Neural progenitor cell (in vitro differentiated cells): ENCODE data around the gene SPATC1L. TPM values are rescaled to one million over a fixed set of nuclear protein-coding genes. Genes with fewer than 3 reads are reported as not detected.
A peak's percentile ranks its signal among the peaks of the same experiment; 100 is the strongest.

Source experiments
- DNase-seq: peaks from one replicate; pipeline ENCODE4 v3.0.0-alpha.2; 2016; ENCODE audit warnings: low spot score
- H2AFZ ChIP-seq: fragments of 200-600 bp; sonication (generic); replicated peaks from 2 replicates; pipeline ENCODE4 v1.6.1; 2016; ENCODE audit warnings: antibody characterized with exemption
- H3F3A ChIP-seq: fragments of 200-600 bp; sonication (generic); 2 replicates; pipeline ENCODE4 v1.6.1; 2016; ENCODE audit warnings: antibody characterized with exemption, low read depth
- H3K27ac ChIP-seq: fragments of 200-600 bp; sonication (generic); 2 replicates; pipeline ENCODE4 v1.5.1; 2016; ENCODE audit warnings: mild to moderate bottlenecking
- H3K27me3 ChIP-seq: fragments of 200-600 bp; sonication (generic); 2 replicates; pipeline ENCODE4 v1.6.1; 2016; ENCODE audit warnings: mild to moderate bottlenecking, moderate library complexity
- H3K36me3 ChIP-seq: fragments of 200-600 bp; sonication (generic); 2 replicates; pipeline ENCODE4 v1.5.1; 2016
- H3K4me1 ChIP-seq: fragments of 200-600 bp; sonication (generic); 2 replicates; pipeline ENCODE4 v1.6.1; 2016; ENCODE audit warnings: mixed run types
- H3K4me2 ChIP-seq: fragments of 200-600 bp; sonication (generic); 2 replicates; pipeline ENCODE4 v1.6.1; 2016
- H3K4me3 ChIP-seq: fragments of 200-600 bp; sonication (generic); 2 replicates; pipeline ENCODE4 v1.5.1; 2016
- H3K79me2 ChIP-seq: fragments of 200-600 bp; sonication (generic); 2 replicates; pipeline ENCODE4 v1.6.1; 2016; ENCODE audit warnings: low read depth
- H3K9ac ChIP-seq: fragments of 200-600 bp; sonication (generic); 2 replicates; pipeline ENCODE4 v1.6.1; 2016
- H3K9me3 ChIP-seq: fragments of 200-600 bp; sonication (generic); 2 replicates; pipeline ENCODE4 v1.5.1; 2016; ENCODE audit warnings: low read depth
- H4K20me1 ChIP-seq: fragments of 200-600 bp; sonication (generic); 2 replicates; pipeline ENCODE4 v1.6.1; 2016; ENCODE audit warnings: low read depth
- H3K27ac Mint-ChIP-seq: 3 replicates; pipeline ENCODE4 v1.8.0; 2021; ENCODE audit warnings: mixed read lengths
- H3K27me3 Mint-ChIP-seq: 2 replicates; pipeline ENCODE4 v1.8.0; 2022; ENCODE audit warnings: low read depth, mild to moderate bottlenecking, inconsistent platforms, moderate library complexity, mixed read lengths; ENCODE audit not compliant: insufficient read depth
- H3K36me3 Mint-ChIP-seq: 3 replicates; pipeline ENCODE4 v1.8.0; 2021; ENCODE audit warnings: mixed read lengths
- H3K4me1 Mint-ChIP-seq: 3 replicates; pipeline ENCODE4 v1.8.0; 2021; ENCODE audit warnings: mixed read lengths
- H3K4me3 Mint-ChIP-seq: 3 replicates; pipeline ENCODE4 v1.8.0; 2021; ENCODE audit warnings: mild to moderate bottlenecking, moderate library complexity, mixed read lengths
- H3K9me3 Mint-ChIP-seq: 3 replicates; pipeline ENCODE4 v1.8.0; 2020; ENCODE audit warnings: mixed read lengths
- EZH2 ChIP-seq: fragments of 200-600 bp; sonication (generic); IDR thresholded peaks from 2 replicates; pipeline ENCODE4 v1.6.1; 2017; ENCODE audit warnings: antibody characterized with exemption, mild to moderate bottlenecking, moderate library complexity
- EZH2phosphoT487 ChIP-seq: fragments of 200-600 bp; sonication (generic); IDR thresholded peaks from 2 replicates; pipeline ENCODE4 v1.6.1; 2017; ENCODE audit warnings: antibody characterized with exemption
- total RNA-seq: library from RNA; depleted of rRNA; stranded (reverse); fragments of >200 nt; gene quantifications from 2 replicates; pipeline ENCODE4 v1.2.3, GENCODE V29; 2015; ENCODE audit warnings: low replicate concordance
- TF ChIP-seq, protein P1 (sequence below): fragments of 200-600 bp; sonication (generic); IDR thresholded peaks from 2 replicates; pipeline ENCODE4 v1.5.1; 2017; ENCODE audit warnings: antibody characterized with exemption, mild to moderate bottlenecking

The SPATC1L gene
- total RNA-seq, 1 donor from 2014 or later = 5.1 TPM

GRCh38 chr21:46213620-46214286 lies 29.5 kb upstream of the SPATC1L start:
- peak overlapping the region; percentile 12 for H3K9ac ChIP-seq
- no peak overlapping the region for H3K4me3 ChIP-seq
- H3F3A ChIP-seq = no peaks in the 10 kb centered on the region
- Mint-ChIP-seq H3K4me3 (no peak overlapping the region), H3K27ac (peak overlapping the region; percentile 83), H3K4me1 (peaks cover under 1% of the 10 kb centered on the region), H3K9me3 (no peaks in the 10 kb centered on the region), H3K27me3 (peaks cover 12% of the 10 kb centered on the region), H3K36me3 (peaks cover 12% of the 10 kb centered on the region)
- no peaks in the 10 kb centered on the region for H3K9me3 ChIP-seq
- TF ChIP-seq EZH2 (no peak), EZH2phosphoT487 (no peak)
- TF ChIP-seq, protein P1, sequence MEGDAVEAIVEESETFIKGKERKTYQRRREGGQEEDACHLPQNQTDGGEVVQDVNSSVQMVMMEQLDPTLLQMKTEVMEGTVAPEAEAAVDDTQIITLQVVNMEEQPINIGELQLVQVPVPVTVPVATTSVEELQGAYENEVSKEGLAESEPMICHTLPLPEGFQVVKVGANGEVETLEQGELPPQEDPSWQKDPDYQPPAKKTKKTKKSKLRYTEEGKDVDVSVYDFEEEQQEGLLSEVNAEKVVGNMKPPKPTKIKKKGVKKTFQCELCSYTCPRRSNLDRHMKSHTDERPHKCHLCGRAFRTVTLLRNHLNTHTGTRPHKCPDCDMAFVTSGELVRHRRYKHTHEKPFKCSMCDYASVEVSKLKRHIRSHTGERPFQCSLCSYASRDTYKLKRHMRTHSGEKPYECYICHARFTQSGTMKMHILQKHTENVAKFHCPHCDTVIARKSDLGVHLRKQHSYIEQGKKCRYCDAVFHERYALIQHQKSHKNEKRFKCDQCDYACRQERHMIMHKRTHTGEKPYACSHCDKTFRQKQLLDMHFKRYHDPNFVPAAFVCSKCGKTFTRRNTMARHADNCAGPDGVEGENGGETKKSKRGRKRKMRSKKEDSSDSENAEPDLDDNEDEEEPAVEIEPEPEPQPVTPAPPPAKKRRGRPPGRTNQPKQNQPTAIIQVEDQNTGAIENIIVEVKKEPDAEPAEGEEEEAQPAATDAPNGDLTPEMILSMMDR = no peak
- no peaks in the 10 kb centered on the region for H3K79me2 ChIP-seq
- H2AFZ ChIP-seq = no peak overlapping the region
- no peak for DNase-seq
- H4K20me1 ChIP-seq = no peaks in the 10 kb centered on the region
- H3K27me3 ChIP-seq = no peaks in the 10 kb centered on the region
- H3K4me2 ChIP-seq = no peak overlapping the region
- H3K36me3 ChIP-seq = no peaks in the 10 kb centered on the region
- H3K4me1 ChIP-seq = no peaks in the 10 kb centered on the region
- H3K27ac ChIP-seq = no peak overlapping the region

GRCh38 chr21:46212721-46213484 lies 28.6 kb upstream of the SPATC1L start:
- H3K36me3 Mint-ChIP-seq = peaks cover 12% of the 10 kb centered on the region
- H3K4me2 ChIP-seq = no peak overlapping the region
- H3K27ac ChIP-seq = no peak overlapping the region
- peaks cover 9% of the 10 kb centered on the region for H3K27me3 Mint-ChIP-seq
- H3K9ac ChIP-seq = no peak overlapping the region
- H3K9me3 Mint-ChIP-seq = no peaks in the 10 kb centered on the region
- no peak for DNase-seq
- no peaks in the 10 kb centered on the region for H3K36me3 ChIP-seq
- H3K9me3 ChIP-seq = no peaks in the 10 kb centered on the region
- H3K27ac Mint-ChIP-seq = no peak overlapping the region
- no peak for TF ChIP-seq EZH2
- TF ChIP-seq, protein P1 = no peak
- no peaks in the 10 kb centered on the region for H3K79me2 ChIP-seq
- no peak overlapping the region for H3K4me3 ChIP-seq
- no peaks in the 10 kb centered on the region for H4K20me1 ChIP-seq
- H3K4me3 Mint-ChIP-seq = peak overlapping the region; percentile 43
- no peaks in the 10 kb centered on the region for H3K4me1 ChIP-seq
- no peak overlapping the region for H2AFZ ChIP-seq
- H3K4me1 Mint-ChIP-seq = no peaks in the 10 kb centered on the region
- no peaks in the 10 kb centered on the region for H3F3A ChIP-seq
- no peaks in the 10 kb centered on the region for H3K27me3 ChIP-seq

DNA sequence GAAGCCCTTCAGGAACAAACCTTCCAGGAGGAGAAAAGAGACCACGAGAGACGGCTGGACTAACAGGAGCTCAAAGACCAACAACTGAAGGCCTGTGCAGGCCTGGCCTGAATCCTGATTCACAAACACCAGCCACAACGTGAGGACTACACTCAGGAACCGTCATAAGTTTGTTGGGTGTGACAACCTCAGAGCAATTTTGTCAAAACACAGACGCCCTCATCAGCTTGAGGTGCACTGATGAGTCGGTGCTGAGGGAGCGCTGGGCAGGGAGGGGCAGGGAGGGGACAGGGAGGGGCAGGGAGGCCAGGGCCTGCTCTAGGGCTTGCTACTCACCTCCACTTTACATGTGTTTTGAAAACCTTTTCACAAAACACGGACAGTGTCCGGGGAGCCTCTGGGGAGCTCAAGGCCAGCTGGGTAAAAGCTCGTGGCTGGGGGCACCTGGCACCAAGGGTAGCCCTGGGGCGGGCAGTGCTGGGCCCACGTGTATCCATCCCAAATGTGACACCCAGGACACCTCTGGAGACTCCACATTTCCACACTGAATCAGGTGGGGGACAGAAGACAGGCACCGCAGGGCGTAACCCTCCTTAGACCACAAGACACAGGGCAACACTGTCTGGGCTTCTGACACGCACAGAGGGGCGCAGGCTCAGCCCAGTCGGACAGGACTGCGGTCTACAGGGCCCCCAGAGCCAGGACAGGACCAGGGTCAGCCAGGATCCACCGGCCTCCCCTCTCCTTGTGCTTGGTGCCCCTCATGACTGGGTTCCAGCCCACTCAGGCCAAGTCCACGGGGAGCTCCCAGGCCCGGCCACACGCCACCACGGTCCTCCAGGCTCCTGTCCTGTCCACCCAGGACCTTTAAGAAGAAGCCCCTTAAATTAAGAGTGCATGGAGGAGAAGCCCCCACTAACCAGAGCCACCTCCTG lies 27.8 kb upstream of the SPATC1L start:
- Histone ChIP-seq H3K36me3 (no peaks in the 10 kb centered on the region), H3K9ac (no peak overlapping the region), H3K27ac (no peak overlapping the region), H3K79me2 (no peaks in the 10 kb centered on the region), H4K20me1 (no peaks in the 10 kb centered on the region), H3K27me3 (no peaks in the 10 kb centered on the region), H3F3A (no peaks in the 10 kb centered on the region), H2AFZ (no peak overlapping the region), H3K4me3 (no peak overlapping the region), H3K4me1 (no peaks in the 10 kb centered on the region), H3K9me3 (no peaks in the 10 kb centered on the region), H3K4me2 (no peak overlapping the region)
- H3K27ac Mint-ChIP-seq = peak overlapping the region; percentile 47
- H3K27me3 Mint-ChIP-seq = peaks cover 7% of the 10 kb centered on the region
- no peak for DNase-seq
- no peaks in the 10 kb centered on the region for H3K4me1 Mint-ChIP-seq
- H3K36me3 Mint-ChIP-seq = peaks cover 11% of the 10 kb centered on the region
- H3K9me3 Mint-ChIP-seq = no peaks in the 10 kb centered on the region
- TF ChIP-seq, protein P1 = no peak
- TF ChIP-seq EZH2phosphoT487 = no peak
- no peak for TF ChIP-seq EZH2
- H3K4me3 Mint-ChIP-seq = no peak overlapping the region
